AG04450 (cell line): ENCODE results near the gene PARD6G. TPM values are rescaled to one million over a fixed set of nuclear protein-coding genes. Genes with fewer than 3 reads are reported as not detected.
"Not testable (repeated sequence)": the region's sequence is repeated elsewhere in the genome, so short reads cannot be mapped to it uniquely, and the experiment has no call there.

Experiments
- CTCF ChIA-PET: fragments of 300-600, 350-600 bp; formaldehyde crosslinking; extraction: SDS; loops from one replicate; lab custom pipeline; 2022; ENCODE audit warnings: antibody characterized with exemption, inconsistent platforms; lab: Charles Lee
- POLR2A ChIA-PET: fragments of 350-600 bp; formaldehyde crosslinking; extraction: SDS; loops from one replicate; lab custom pipeline; 2021; ENCODE audit warnings: antibody characterized with exemption, inconsistent platforms; lab: Yijun Ruan, JAX
- DNase-seq: peaks from one replicate; pipeline ENCODE4 v3.0.0-alpha.2; 2011; ENCODE audit warnings: low read depth, low spot score
- H3K27ac ChIP-seq: one replicate; pipeline ENCODE4 v1.5.1; 2012; ENCODE audit warnings: low read depth, low read length, control low read depth
- H3K27me3 ChIP-seq: one replicate; pipeline ENCODE4 v1.6.0; 2012; ENCODE audit warnings: low read length; ENCODE audit not compliant: control insufficient read depth, insufficient read depth
- H3K4me3 ChIP-seq: 2 replicates; pipeline ENCODE4 v1.5.1; 2011; ENCODE audit warnings: mild to moderate bottlenecking, low read depth, low read length, control low read depth
- H3K9me3 ChIP-seq: 2 replicates; pipeline ENCODE4 v1.5.1; 2012; ENCODE audit warnings: low read length; ENCODE audit not compliant: control insufficient read depth, insufficient read depth
- CTCF ChIP-seq: IDR thresholded peaks from 2 replicates; pipeline ENCODE4 v1.5.1; 2011; ENCODE audit warnings: low read depth, low read length, control low read depth, inconsistent platforms
- polyA plus RNA-seq: library from polyadenylated mRNA; depleted of rRNA; stranded (reverse); fragments of >200 nt; gene quantifications from 2 replicates; pipeline ENCODE4 v1.2.3, GENCODE V29; 2011

Gene PARD6G
- polyA plus RNA-seq, 1 experiment = 11.2 TPM

- Histone ChIP-seq H3K27ac (peak overlapping the region; percentile 11), H3K27me3 (no peaks in the 10 kb centered on the region), H3K4me3 (no peak overlapping the region), H3K9me3 (no peaks in the 10 kb centered on the region)
- DNase-seq = no peak
- CTCF ChIA-PET = interaction anchor here (0.7 kb wide), 1 partner anchor 12 kb away, joined by 3 read pairs; no protein-coding TSS in a partner anchor
- POLR2A ChIA-PET = no interaction called here
- TF ChIP-seq CTCF = no peak
Measured at GRCh38 chr18:80228051-80228848, 19.1 kb downstream of the PARD6G start.

DNA sequence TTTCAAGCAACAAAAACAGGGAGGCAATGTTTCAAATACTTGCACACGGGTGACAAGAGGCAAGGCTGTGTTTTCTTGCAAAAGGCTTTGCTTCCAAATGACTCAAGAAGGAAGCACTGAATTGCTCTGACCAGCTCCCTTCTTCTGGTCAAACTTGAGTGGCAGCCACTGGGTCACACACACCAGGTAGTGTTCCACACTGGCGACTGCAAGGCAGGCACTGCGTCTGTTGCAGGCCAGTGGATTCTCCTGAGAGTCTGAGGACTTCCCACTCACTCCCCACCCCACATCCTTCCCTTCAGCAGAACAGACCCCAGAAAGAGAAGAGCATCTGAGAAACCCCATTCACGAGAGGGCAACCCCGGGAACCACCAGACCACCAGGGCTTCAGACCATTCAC lies 19.8 kb downstream of the PARD6G start:
- Histone ChIP-seq H3K9me3 (no peaks in the 10 kb centered on the region), H3K27me3 (no peaks in the 10 kb centered on the region), H3K4me3 (no peak overlapping the region), H3K27ac (no peak overlapping the region)
- no peak for TF ChIP-seq CTCF
- ChIA-PET CTCF (no interaction called here), POLR2A (no interaction called here)
- DNase-seq = no peak

GRCh38 chr18:80225685-80226084 lies 21.6 kb downstream of the PARD6G start:
- Histone ChIP-seq H3K27ac (no peak overlapping the region), H3K4me3 (no peak overlapping the region), H3K27me3 (no peaks in the 10 kb centered on the region), H3K9me3 (no peaks in the 10 kb centered on the region)
- no peak for DNase-seq
- POLR2A ChIA-PET = no interaction called here
- no peak for TF ChIP-seq CTCF
- CTCF ChIA-PET = no interaction called here

- H3K9me3 ChIP-seq = no peaks in the 10 kb centered on the region
- DNase-seq = no peak
- ChIA-PET CTCF (no interaction called here), POLR2A (no interaction called here)
- no peak overlapping the region for H3K27ac ChIP-seq
- H3K27me3 ChIP-seq = no peaks in the 10 kb centered on the region
- no peak overlapping the region for H3K4me3 ChIP-seq
- TF ChIP-seq CTCF = no peak
Measured at GRCh38 chr18:80223581-80224148, 23.6 kb downstream of the PARD6G start.

GRCh38 chr18:80219488-80219887 lies 27.8 kb downstream of the PARD6G start:
- H3K27ac ChIP-seq, H3K4me3 ChIP-seq, CTCF ChIA-PET, DNase-seq, POLR2A ChIA-PET, H3K9me3 ChIP-seq, H3K27me3 ChIP-seq: not testable (repeated sequence)
